GM18505 (cell line): ENCODE results near the gene GLRX.

Experiments
- ATAC-seq: cut with Tn5 transposase; IDR thresholded peaks from one replicate; pipeline ENCODE4 v1.9.1; 2021; ENCODE audit not compliant: unreplicated experiment
- POLR2A ChIP-seq: IDR thresholded peaks from 4 replicates; pipeline ENCODE4 v1.6.1; 2011; ENCODE audit warnings: borderline replicate concordance; ENCODE audit not compliant: insufficient read depth, insufficient read length; ENCODE audit errors: extremely low read depth

GLRX gene

GRCh38 chr5:95830226-95830625, 7.7 kb upstream of the GLRX start:
- no peak for TF ChIP-seq POLR2A
- no peak for ATAC-seq

- ATAC-seq = no peak
- no peak for TF ChIP-seq POLR2A
These were observed 5.3 kb upstream of the GLRX start for GRCh38 chr5:95827892-95828246.

GRCh38 chr5:95826949-95827891, 4.7 kb upstream of the GLRX start:
- no peak for TF ChIP-seq POLR2A
- ATAC-seq = no peak

GRCh38 chr5:95825495-95825894, 3.0 kb upstream of the GLRX start:
- TF ChIP-seq POLR2A = no peak
- no peak for ATAC-seq

- no peak for ATAC-seq
- TF ChIP-seq POLR2A = no peak
These were observed 2.2 kb upstream of the GLRX start for GRCh38 chr5:95824747-95825146.

- peak; percentile 38 for ATAC-seq
- TF ChIP-seq POLR2A = peak; percentile 61
These were observed 1.4 kb upstream of the GLRX start for GRCh38 chr5:95823738-95824609.

- no peak for ATAC-seq
- TF ChIP-seq POLR2A = no peak
These were observed 752 bp upstream of the GLRX start for GRCh38 chr5:95823218-95823737.

- no peak for TF ChIP-seq POLR2A
- peak; percentile 36 for ATAC-seq
These were observed 434 bp downstream of the GLRX start for GRCh38 chr5:95822043-95822541.

GRCh38 chr5:95821110-95822021, 1.2 kb downstream of the GLRX start:
- TF ChIP-seq POLR2A = peak; percentile 10
- ATAC-seq = peak; percentile 38

GRCh38 chr5:95818181-95819147, 4.1 kb downstream of the GLRX start:
- no peak for ATAC-seq
- no peak for TF ChIP-seq POLR2A

GRCh38 chr5:95817430-95817829, 5.1 kb downstream of the GLRX start:
- TF ChIP-seq POLR2A = no peak
- no peak for ATAC-seq
